GM19025 (cell line): ENCODE measurements around the gene ANKRD11.
"Not testable (repeated sequence)": the region's sequence is repeated elsewhere in the genome, so short reads cannot be mapped to it uniquely, and the experiment has no call there.

Experiments used
- ATAC-seq: cut with Tn5 transposase; IDR thresholded peaks from one replicate; pipeline ENCODE4 v1.9.1; 2021; ENCODE audit warnings: mild to moderate bottlenecking, low read depth, moderate library complexity; ENCODE audit not compliant: unreplicated experiment

ANKRD11 gene

DNA sequence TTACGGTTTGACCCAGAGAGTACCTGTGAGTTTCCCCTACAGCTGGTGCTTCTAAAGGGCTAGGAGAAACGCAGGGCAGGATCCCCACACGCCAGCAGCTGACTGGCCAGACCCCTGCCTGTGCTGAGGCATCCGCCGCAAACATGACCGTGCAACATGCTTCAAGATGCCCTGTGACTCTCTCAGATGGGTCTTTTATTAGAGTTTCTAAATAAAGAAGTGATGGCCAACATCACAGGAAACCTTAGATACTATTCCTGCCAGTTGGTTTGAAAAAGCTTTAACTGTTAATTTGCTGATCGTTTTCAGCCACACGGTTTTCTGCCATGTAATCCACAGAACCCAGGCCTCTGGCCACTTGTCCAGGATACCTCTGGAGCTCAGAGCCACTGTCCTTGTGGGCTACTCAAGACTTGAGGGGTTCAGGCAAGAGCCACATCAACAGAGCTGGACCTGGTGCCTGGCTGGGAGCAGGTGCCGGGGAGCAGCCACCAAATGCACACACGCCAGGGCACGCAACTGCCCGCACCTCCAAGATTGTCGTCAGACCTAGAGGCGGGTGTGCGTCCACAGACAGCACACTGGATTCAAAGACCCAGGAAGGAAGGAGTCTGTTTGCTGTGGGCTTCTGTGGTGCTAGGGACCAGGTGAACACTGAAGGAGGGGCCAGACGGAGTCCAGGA, 154.4 kb downstream of the ANKRD11 start:
- no peak for ATAC-seq

DNA sequence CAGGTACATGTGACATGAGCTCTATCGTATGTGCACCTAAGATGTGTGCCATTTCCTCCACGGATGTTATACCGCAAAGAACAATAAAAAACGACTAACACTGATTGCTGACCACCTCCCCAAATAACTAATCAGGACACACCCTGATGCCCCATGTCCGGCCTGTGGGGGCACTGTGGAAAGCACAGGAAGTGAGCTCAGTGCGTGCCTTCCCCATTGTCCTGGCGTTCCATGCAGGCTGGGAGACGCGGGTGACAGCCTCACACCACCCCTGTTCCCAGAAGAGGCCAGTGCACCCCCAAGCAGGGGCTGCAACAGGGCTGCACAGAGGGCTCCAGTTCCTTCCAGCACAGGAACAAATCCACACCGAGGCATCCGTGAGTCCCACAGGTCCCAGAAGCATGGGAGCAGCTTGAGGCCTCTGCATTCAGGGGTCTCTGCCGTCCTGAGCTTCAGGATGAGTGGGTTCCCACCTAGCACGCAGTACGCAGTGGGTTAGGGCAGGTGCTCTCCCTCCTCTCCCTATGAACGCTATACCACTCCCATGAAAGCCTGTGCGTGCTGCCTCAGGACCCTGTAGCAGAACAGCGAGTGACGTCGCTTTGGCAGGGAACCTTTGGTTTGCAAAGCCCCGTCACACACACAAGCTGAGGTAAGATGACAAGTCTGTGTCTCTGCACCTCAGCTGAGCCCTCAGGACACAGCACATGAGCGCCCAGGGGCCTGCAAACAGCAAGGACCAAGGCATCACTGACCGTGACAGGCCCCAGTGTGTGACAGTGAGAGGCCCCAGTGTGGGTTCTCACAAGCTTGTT, 155.2 kb downstream of the ANKRD11 start:
- ATAC-seq, result no peak

GRCh38 chr16:89334461-89334860, 155.9 kb downstream of the ANKRD11 start:
- no peak for ATAC-seq

GRCh38 chr16:89334050-89334449, 156.3 kb downstream of the ANKRD11 start:
- ATAC-seq, result no peak

DNA sequence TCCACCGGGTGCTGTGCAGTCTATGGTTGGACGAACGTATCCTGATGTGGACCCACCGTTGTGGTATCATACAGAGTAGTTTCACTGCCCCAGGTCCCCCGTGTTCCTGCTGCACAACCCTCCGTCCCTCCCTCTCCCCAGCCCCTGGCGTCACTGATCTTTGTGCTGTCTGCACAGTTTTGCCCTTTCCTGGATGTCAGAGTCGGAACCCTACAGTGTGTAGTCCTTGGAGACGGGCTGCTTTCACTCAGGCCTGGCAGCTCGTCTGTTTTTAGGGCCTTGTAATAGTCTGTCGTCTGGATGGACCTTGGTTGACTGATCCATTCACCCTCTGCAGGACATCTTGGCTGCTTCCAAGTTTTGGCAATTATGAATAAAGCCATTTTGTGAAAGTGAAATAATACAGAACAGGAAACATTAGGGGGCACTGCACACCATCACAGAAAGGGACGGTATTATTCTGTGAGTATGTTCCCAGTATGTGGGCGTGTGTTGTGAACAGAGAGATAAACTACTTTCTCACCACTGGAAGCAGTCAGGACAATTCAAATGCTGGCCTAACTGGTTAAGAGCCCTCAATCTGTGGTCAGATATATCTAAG, 156.9 kb downstream of the ANKRD11 start:
- ATAC-seq, result not testable (repeated sequence)

GRCh38 chr16:89332902-89333245, 157.5 kb downstream of the ANKRD11 start:
- ATAC-seq, result no peak

GRCh38 chr16:89332243-89332901, 158.0 kb downstream of the ANKRD11 start:
- ATAC-seq, result no peak

- no peak for ATAC-seq
Observed at GRCh38 chr16:89331371-89332109, 158.8 kb downstream of the ANKRD11 start.

GRCh38 chr16:89330177-89330856, 160.0 kb downstream of the ANKRD11 start:
- no peak for ATAC-seq

DNA sequence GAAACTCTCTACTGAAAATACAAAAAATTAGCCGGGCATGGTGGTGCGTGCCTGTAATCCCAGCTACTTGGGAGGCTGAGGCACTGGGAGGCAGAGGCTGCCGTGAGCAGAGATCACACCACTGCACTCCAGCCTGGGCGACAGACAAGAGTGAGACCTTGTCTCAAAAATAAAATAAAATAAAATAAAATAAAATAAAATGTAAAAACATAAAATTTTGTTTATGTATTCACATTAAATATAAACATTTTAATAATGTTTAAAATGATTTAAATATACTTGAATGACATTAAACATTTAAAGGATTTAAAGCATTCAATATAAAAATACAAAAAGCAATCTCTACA, 160.6 kb downstream of the ANKRD11 start:
- not testable (repeated sequence) for ATAC-seq

DNA sequence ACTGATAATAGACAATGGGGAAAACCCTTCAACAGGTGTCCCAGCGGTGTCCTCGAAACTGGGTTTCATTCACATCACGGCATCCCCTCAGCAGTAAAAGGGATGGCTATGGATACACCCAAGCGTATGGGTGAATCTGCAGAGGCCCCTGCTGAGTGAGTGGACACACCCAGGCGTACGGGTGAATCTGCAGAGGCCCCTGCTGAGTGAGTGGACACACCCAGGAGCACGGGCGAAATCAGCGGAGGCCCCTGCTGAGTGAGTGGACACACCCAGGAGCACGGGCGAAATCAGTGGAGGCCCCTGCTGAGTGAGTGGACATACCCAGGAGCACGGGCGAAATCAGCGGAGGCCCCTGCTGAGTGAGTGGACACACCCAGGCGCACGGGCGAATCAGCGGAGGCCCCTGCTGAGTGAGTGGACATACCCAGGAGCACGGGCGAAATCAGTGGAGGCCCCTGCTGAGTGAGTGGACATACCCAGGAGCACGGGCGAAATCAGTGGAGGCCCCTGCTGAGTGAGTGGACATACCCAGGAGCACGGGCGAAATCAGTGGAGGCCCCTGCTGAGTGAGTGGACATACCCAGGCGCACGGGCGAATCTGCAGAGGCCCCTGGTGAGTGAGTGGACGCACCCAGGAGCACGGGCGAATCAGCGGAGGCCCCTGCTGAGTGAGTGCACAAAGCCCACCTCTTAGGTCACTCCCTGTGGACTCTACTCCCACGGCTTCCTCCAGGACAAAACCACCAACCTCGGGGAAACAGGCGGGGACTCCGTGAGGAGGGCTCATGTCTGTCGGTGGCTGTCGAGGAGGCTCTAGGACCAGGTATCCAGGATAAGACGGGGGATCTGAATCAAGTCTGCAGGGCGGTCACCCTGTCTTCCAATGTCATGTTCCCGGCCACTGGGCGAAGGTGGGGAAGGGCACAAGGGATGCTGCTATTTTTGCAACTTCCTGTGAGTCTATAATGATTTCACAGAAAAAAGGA, 161.7 kb downstream of the ANKRD11 start:
- not testable (repeated sequence) for ATAC-seq

- ATAC-seq, result no peak
Observed at GRCh38 chr16:89326721-89327120, 163.6 kb downstream of the ANKRD11 start.

- ATAC-seq, result no peak
Observed at GRCh38 chr16:89325861-89326471, 164.4 kb downstream of the ANKRD11 start.

GRCh38 chr16:89324056-89325010, 166.0 kb downstream of the ANKRD11 start:
- ATAC-seq, result peak; percentile 45

GRCh38 chr16:89323120-89323960, 167.0 kb downstream of the ANKRD11 start:
- no peak for ATAC-seq

GRCh38 chr16:89322321-89323119, 167.8 kb downstream of the ANKRD11 start:
- no peak for ATAC-seq
